SK-N-SH (cell line): ENCODE results near the gene LRRC10B. TPM values are rescaled to one million over a fixed set of nuclear protein-coding genes. Genes with fewer than 3 reads are reported as not detected.

Experiments
- CTCF ChIA-PET: fragments of 300-600, 350-600 bp; formaldehyde crosslinking; extraction: SDS; loops from one replicate; lab custom pipeline; 2021; lab: Yijun Ruan, JAX
- POLR2A ChIA-PET: fragments of 350-600 bp; sonication (Branson Sonifier 250); formaldehyde crosslinking; extraction: SDS; loops from one replicate; lab custom pipeline; 2020; ENCODE audit warnings: antibody characterized with exemption, inconsistent platforms; lab: Yijun Ruan, JAX
- DNase-seq: peaks from one replicate; pipeline ENCODE4 v3.0.0; 2012
- H2AFZ ChIP-seq: fragments of 200-600 bp; sonication (generic); 2 replicates; pipeline ENCODE4 v1.8.1; 2016; ENCODE audit warnings: antibody characterized with exemption, mild to moderate bottlenecking, low read depth
- H3F3A ChIP-seq: fragments of 200-600 bp; sonication (generic); replicated peaks from 2 replicates; pipeline ENCODE3; 2016; ENCODE audit warnings: antibody characterized with exemption, mild to moderate bottlenecking; ENCODE audit not compliant: insufficient read depth
- H3K27ac ChIP-seq, 2 experiments: fragments of 200-500 bp in 1 of 2; fragments of 200-600 bp in 1 of 2; sonication (Bioruptor generic) in 1 of 2; sonication (generic), shearing (Covaris generic) in 1 of 2; 2 replicates each; pipeline versions ENCODE4 v1.5.1 to v1.6.1; 2014 to 2016; ENCODE audit warnings: low read depth in 2 of 2, inconsistent platforms in 1 of 2, low read length in 1 of 2, mild to moderate bottlenecking in 1 of 2, mixed read lengths in 1 of 2
- H3K27me3 ChIP-seq: fragments of 200-600 bp; sonication (generic), shearing (Covaris generic); 2 replicates; pipeline ENCODE4 v1.6.1; 2016; ENCODE audit warnings: mixed run types; ENCODE audit not compliant: insufficient read depth
- H3K36me3 ChIP-seq, 2 experiments: fragments of 200-500 bp in 1 of 2; fragments of 200-600 bp in 1 of 2; sonication (Bioruptor generic) in 1 of 2; sonication (generic) in 1 of 2; replicated peaks in 1 of 2; 2 replicates each; pipeline versions ENCODE3 to v1.5.1; 2014 to 2016; ENCODE audit warnings: low read length in 1 of 2, mild to moderate bottlenecking in 1 of 2; ENCODE audit not compliant: insufficient read depth in 2 of 2, control insufficient read depth in 1 of 2
- H3K4me1 ChIP-seq, 2 experiments: fragments of 200-500 bp in 1 of 2; fragments of 200-600 bp in 1 of 2; sonication (Bioruptor generic) in 1 of 2; sonication (generic), shearing (Covaris generic) in 1 of 2; 2 replicates each; pipeline versions ENCODE4 v1.5.1 to v1.6.1; 2014 to 2016; ENCODE audit warnings: low read depth in 1 of 2, low read length in 1 of 2, mixed run types in 1 of 2; ENCODE audit not compliant: insufficient read depth in 2 of 2, control insufficient read depth in 1 of 2
- H3K4me2 ChIP-seq: fragments of 200-600 bp; sonication (generic), shearing (Covaris generic); 2 replicates; pipeline ENCODE4 v1.6.1; 2017; ENCODE audit warnings: mixed run types
- H3K4me3 ChIP-seq, 2 experiments: fragments of 200-500 bp in 1 of 2; fragments of 200-600 bp in 1 of 2; sonication (Bioruptor generic) in 1 of 2; sonication (generic), shearing (Covaris generic) in 1 of 2; 2 replicates each; pipeline versions ENCODE4 v1.5.1 to v1.8.1; 2014 to 2016; ENCODE audit warnings: low read depth in 2 of 2, inconsistent platforms in 1 of 2, low read length in 1 of 2, mild to moderate bottlenecking in 1 of 2, mixed read lengths in 1 of 2, moderate library complexity in 1 of 2
- H3K79me2 ChIP-seq: fragments of 200-600 bp; sonication (generic); 2 replicates; pipeline ENCODE4 v1.8.1; 2017; ENCODE audit warnings: mild to moderate bottlenecking; ENCODE audit not compliant: insufficient read depth
- H3K9ac ChIP-seq: fragments of 200-600 bp; sonication (generic); 2 replicates; pipeline ENCODE4 v1.6.1; 2017; ENCODE audit warnings: mixed run types
- H3K9me2 ChIP-seq: fragments of 200-600 bp; sonication (generic); 2 replicates; pipeline ENCODE4 v1.6.1; 2017; ENCODE audit warnings: mixed run types
- H3K9me3 ChIP-seq: fragments of 200-600 bp; sonication (generic); 2 replicates; pipeline ENCODE4 v1.6.1; 2017; ENCODE audit warnings: mixed run types, mild to moderate bottlenecking, moderate library complexity
- H4K20me1 ChIP-seq: fragments of 200-600 bp; sonication (generic); 2 replicates; pipeline ENCODE4 v1.6.1; 2017; ENCODE audit warnings: mild to moderate bottlenecking, mixed run types; ENCODE audit not compliant: insufficient read depth
- CTCF ChIP-seq: fragments of 200-600 bp; sonication (generic); IDR thresholded peaks from 2 replicates; pipeline ENCODE4 v1.6.1; 2017; ENCODE audit warnings: antibody characterized with exemption, mild to moderate bottlenecking, moderate library complexity
- GATA2 ChIP-seq: sonication (generic); formaldehyde crosslinking; IDR thresholded peaks from 2 replicates; pipeline ENCODE4 v1.5.0; 2020; ENCODE audit warnings: mild to moderate bottlenecking, missing genetic modification reagents
- MXI1 ChIP-seq: IDR thresholded peaks from 2 replicates; pipeline ENCODE4 v1.6.1; 2012; ENCODE audit warnings: mild to moderate bottlenecking, low read depth, low read length, improper control_type of control experiment
- TAF1 ChIP-seq: IDR thresholded peaks from 2 replicates; pipeline ENCODE4 v1.6.1; 2012; ENCODE audit warnings: low read depth, mild to moderate bottlenecking, low read length, moderate library complexity, borderline replicate concordance
- TEAD4 ChIP-seq: IDR thresholded peaks from 2 replicates; pipeline ENCODE4 v1.4.0; 2012; ENCODE audit warnings: mild to moderate bottlenecking, borderline replicate concordance; ENCODE audit not compliant: insufficient read depth
- WGBS: methylation state at CpG from one replicate; pipeline ENCODE4 v1.1.6; 2017; ENCODE audit warnings: low lambda C conversion rate; 5-methylcytosine and 5-hydroxymethylcytosine counted together
- polyA plus RNA-seq, 3 experiments: library from polyadenylated mRNA; depleted of rRNA; stranded (reverse); fragments of >200 nt; gene quantifications; 2 replicates each; pipeline ENCODE4 v1.2.3, GENCODE V29; 2012
- TF ChIP-seq, protein P1 (sequence below): IDR thresholded peaks from 2 replicates; pipeline ENCODE4 v1.4.0; 2012; ENCODE audit warnings: low read depth, borderline replicate concordance

LRRC10B gene
- polyA plus RNA-seq, 1 of the 3 experiments (the other 2 are of a cell fraction) = not detected

- TF ChIP-seq TAF1 = no peak
Measured at GRCh38 chr11:61481806-61482205, 26.7 kb upstream of the LRRC10B start (continued).

GRCh38 chr11:61482513-61482912, 26.0 kb upstream of the LRRC10B start:
- Histone ChIP-seq H3K79me2 (no peaks in the 10 kb centered on the region), H3K36me3 (no peaks in the 10 kb centered on the region), H4K20me1 (no peaks in the 10 kb centered on the region), H3K9me2 (no peaks in the 10 kb centered on the region), H2AFZ (no peak overlapping the region), H3K4me1 (peaks cover 0 to 12% of the 10 kb centered on the region in 2 experiments; a peak in 1 of 4 replicates), H3F3A (no peaks in the 10 kb centered on the region), H3K9me3 (no peaks in the 10 kb centered on the region), H3K27ac (no peak overlapping the region), H3K4me2 (no peak overlapping the region), H3K4me3 (no peak overlapping the region; a peak in 1 of 4 replicates), H3K27me3 (no peaks in the 10 kb centered on the region), H3K9ac (no peak overlapping the region)
- 86% methylated on average over 1 of the region's 7 CpGs for WGBS
- ChIA-PET POLR2A (no interaction called here), CTCF (interaction anchor here (0.6 to 21.8 kb wide), 11 partner anchors 9 to 262 kb away, joined by 3 to 670 read pairs (median 8); partner anchors contain the start of genes CPSF7, LRRC10B, SDHAF2 and SYT7)
- TF ChIP-seq CTCF (peak; percentile 48), GATA2 (CRISPR knock-in tag) (no peak)
- DNase-seq = peak; percentile 70

GRCh38 chr11:61484541-61484940, 24.0 kb upstream of the LRRC10B start:
- H3K4me2 ChIP-seq = no peak overlapping the region
- no peaks in the 10 kb centered on the region for H4K20me1 ChIP-seq
- ChIA-PET CTCF (interaction anchor here (0.7 to 21.8 kb wide), 5 partner anchors 16 to 164 kb away, joined by 3 to 670 read pairs (median 131); partner anchors contain the start of genes LRRC10B and SYT7), POLR2A (no interaction called here)
- peaks cover 0 to 18% of the 10 kb centered on the region in 2 experiments; a peak in 1 of 4 replicates for H3K4me1 ChIP-seq
- no peak overlapping the region for H3K27ac ChIP-seq
- H3K4me3 ChIP-seq = no peak overlapping the region
- H3F3A ChIP-seq = no peaks in the 10 kb centered on the region
- no peaks in the 10 kb centered on the region for H3K27me3 ChIP-seq
- DNase-seq = no peak
- H3K79me2 ChIP-seq = no peaks in the 10 kb centered on the region
- no peaks in the 10 kb centered on the region for H3K9me2 ChIP-seq
- no peaks in the 10 kb centered on the region for H3K36me3 ChIP-seq
- H3K9me3 ChIP-seq = no peaks in the 10 kb centered on the region
- WGBS = 79% methylated on average over 9 of the region's 11 CpGs
- TF ChIP-seq MXI1 (no peak), TEAD4 (no peak)
- TF ChIP-seq, protein P1, sequence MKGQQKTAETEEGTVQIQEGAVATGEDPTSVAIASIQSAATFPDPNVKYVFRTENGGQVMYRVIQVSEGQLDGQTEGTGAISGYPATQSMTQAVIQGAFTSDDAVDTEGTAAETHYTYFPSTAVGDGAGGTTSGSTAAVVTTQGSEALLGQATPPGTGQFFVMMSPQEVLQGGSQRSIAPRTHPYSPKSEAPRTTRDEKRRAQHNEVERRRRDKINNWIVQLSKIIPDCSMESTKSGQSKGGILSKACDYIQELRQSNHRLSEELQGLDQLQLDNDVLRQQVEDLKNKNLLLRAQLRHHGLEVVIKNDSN = no peak
- H2AFZ ChIP-seq = no peak overlapping the region
- H3K9ac ChIP-seq = no peak overlapping the region
